Vagina (tissue), 2 donors: ENCODE data around the gene JADE1.

ENCODE experiments used
- POLR2A ChIP-seq, 2 donors: fragments of 450-650 bp; IDR thresholded peaks; one replicate each; pipeline ENCODE4 v1.6.1; 2017; ENCODE audit warnings: antibody characterized with exemption in 2 of 2, mild to moderate bottlenecking in 2 of 2, moderate library complexity in 2 of 2
- POLR2AphosphoS5 ChIP-seq, 2 donors: sonication (generic); formaldehyde crosslinking; IDR thresholded peaks; one replicate each; pipeline ENCODE4 v1.9.0; 2017; ENCODE audit warnings: antibody characterized with exemption in 2 of 2, mild to moderate bottlenecking in 2 of 2, low read depth in 1 of 2; ENCODE audit not compliant: insufficient read depth in 1 of 2
- TF ChIP-seq, protein P1 (sequence below), 3 experiments: fragments of 450-650 bp in 2 of 3; fragments of 200-600 bp in 1 of 3; sonication (generic) in 1 of 3; IDR thresholded peaks; one replicate each; pipeline ENCODE4 v1.5.1; 2017 to 2019; ENCODE audit warnings: antibody characterized with exemption in 3 of 3, mild to moderate bottlenecking in 2 of 3, moderate library complexity in 2 of 3

DNA sequence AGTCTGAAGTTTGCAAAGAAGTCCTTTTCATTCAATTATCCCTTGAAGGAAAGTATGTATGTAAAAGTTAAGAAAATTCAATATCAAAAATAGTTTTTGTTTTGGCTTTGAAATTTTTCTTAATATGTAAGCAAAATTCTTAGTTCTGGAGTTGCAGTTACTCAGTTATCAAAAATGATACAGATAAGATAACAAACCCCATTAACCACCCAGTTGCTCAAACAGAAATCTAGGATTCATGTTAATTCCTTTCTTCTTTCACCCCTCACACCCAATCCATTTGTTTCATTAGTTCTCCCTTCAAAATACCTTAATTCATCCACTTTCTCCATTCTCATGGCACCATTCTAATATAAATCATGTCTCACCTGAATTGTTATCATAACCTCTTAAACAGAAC is 40.5 kb upstream of the JADE1 start:
- TF ChIP-seq POLR2AphosphoS5 (IDR thresholded peaks at IDR 0.05; ENCODE audit: insufficient read depth in 1 of 2, low read depth in 1 of 2) (no peak), POLR2A (IDR thresholded peaks at IDR 0.05) (no peak)
- TF ChIP-seq, protein P1, sequence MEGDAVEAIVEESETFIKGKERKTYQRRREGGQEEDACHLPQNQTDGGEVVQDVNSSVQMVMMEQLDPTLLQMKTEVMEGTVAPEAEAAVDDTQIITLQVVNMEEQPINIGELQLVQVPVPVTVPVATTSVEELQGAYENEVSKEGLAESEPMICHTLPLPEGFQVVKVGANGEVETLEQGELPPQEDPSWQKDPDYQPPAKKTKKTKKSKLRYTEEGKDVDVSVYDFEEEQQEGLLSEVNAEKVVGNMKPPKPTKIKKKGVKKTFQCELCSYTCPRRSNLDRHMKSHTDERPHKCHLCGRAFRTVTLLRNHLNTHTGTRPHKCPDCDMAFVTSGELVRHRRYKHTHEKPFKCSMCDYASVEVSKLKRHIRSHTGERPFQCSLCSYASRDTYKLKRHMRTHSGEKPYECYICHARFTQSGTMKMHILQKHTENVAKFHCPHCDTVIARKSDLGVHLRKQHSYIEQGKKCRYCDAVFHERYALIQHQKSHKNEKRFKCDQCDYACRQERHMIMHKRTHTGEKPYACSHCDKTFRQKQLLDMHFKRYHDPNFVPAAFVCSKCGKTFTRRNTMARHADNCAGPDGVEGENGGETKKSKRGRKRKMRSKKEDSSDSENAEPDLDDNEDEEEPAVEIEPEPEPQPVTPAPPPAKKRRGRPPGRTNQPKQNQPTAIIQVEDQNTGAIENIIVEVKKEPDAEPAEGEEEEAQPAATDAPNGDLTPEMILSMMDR (IDR thresholded peaks at IDR 0.05): no peak
